HG02610 (cell line): ENCODE data around the gene CLDN11.

Source experiments
- ATAC-seq: cut with Tn5 transposase; IDR thresholded peaks from one replicate; pipeline ENCODE4 v1.9.1; 2021; ENCODE audit warnings: mild to moderate bottlenecking, moderate library complexity; ENCODE audit not compliant: unreplicated experiment

The CLDN11 gene

GRCh38 chr3:170426240-170426797 lies 7.7 kb downstream of the CLDN11 start:
- no peak for ATAC-seq

- ATAC-seq, result no peak
Observed at GRCh38 chr3:170428095-170428494, 9.4 kb downstream of the CLDN11 start.

GRCh38 chr3:170429050-170429449 lies 10.4 kb downstream of the CLDN11 start:
- ATAC-seq, result peak; percentile 59

- ATAC-seq, result no peak
Observed at GRCh38 chr3:170431054-170431453, 12.4 kb downstream of the CLDN11 start.

GRCh38 chr3:170432416-170432815 lies 13.7 kb downstream of the CLDN11 start:
- no peak for ATAC-seq

GRCh38 chr3:170436697-170437096 lies 18.0 kb downstream of the CLDN11 start:
- ATAC-seq, result no peak

GRCh38 chr3:170437176-170437575 lies 18.5 kb downstream of the CLDN11 start:
- no peak for ATAC-seq

GRCh38 chr3:170437696-170438407 lies 19.2 kb downstream of the CLDN11 start:
- ATAC-seq, result no peak

- no peak for ATAC-seq
Observed at GRCh38 chr3:170438836-170439235, 20.2 kb downstream of the CLDN11 start.

GRCh38 chr3:170440344-170440743 lies 21.7 kb downstream of the CLDN11 start:
- no peak for ATAC-seq

- no peak for ATAC-seq
Observed at GRCh38 chr3:170441412-170441811, 22.7 kb downstream of the CLDN11 start.

- ATAC-seq, result no peak
Observed at GRCh38 chr3:170442947-170443346, 24.3 kb downstream of the CLDN11 start.

GRCh38 chr3:170443457-170443856 lies 24.8 kb downstream of the CLDN11 start:
- no peak for ATAC-seq

GRCh38 chr3:170448584-170448983 lies 29.9 kb downstream of the CLDN11 start:
- ATAC-seq, result no peak

GRCh38 chr3:170450039-170450438 lies 31.4 kb downstream of the CLDN11 start:
- ATAC-seq, result no peak

GRCh38 chr3:170454509-170454908 lies 35.8 kb downstream of the CLDN11 start:
- ATAC-seq, result no peak

GRCh38 chr3:170458285-170458684 lies 39.6 kb downstream of the CLDN11 start:
- no peak for ATAC-seq

- ATAC-seq, result no peak
Observed at GRCh38 chr3:170463011-170463410, 44.3 kb downstream of the CLDN11 start.

GRCh38 chr3:170465955-170466354 lies 47.3 kb downstream of the CLDN11 start:
- ATAC-seq, result no peak

GRCh38 chr3:170467007-170467406 lies 48.3 kb downstream of the CLDN11 start:
- no peak for ATAC-seq

- no peak for ATAC-seq
Observed at GRCh38 chr3:170467571-170468147, 49.0 kb downstream of the CLDN11 start.
